Small intestine (tissue), 7 donors: ENCODE measurements around the gene DNAJB6. TPM values are rescaled to one million over a fixed set of nuclear protein-coding genes. Genes with fewer than 3 reads are reported as not detected.

Experiments
- DNase-seq, 2 donors: peaks; one replicate each; pipeline versions ENCODE4 v3.0.0 to v3.0.0-alpha.2; 2013
- FAIRE-seq: peaks from 2 replicates; lab custom pipeline; 2012; peaks lifted over from hg19 to GRCh38; lab: Jason Lieb, UNC
- H3K27ac ChIP-seq, 3 donors: one replicate each; pipeline ENCODE4 v1.5.1; 2013; ENCODE audit warnings: low read length in 2 of 3, mild to moderate bottlenecking in 2 of 3, control low read depth in 1 of 3, inconsistent platforms in 1 of 3, low read depth in 1 of 3, moderate library complexity in 1 of 3
- H3K27me3 ChIP-seq, 3 donors: one replicate each; pipeline ENCODE4 v1.6.1; 2013; ENCODE audit warnings: low read length in 3 of 3, inconsistent platforms in 1 of 3; ENCODE audit not compliant: control insufficient read depth in 3 of 3, insufficient read depth in 3 of 3
- H3K36me3 ChIP-seq, 3 donors: one replicate each; pipeline ENCODE4 v1.6.1; 2013; ENCODE audit warnings: low read length in 3 of 3, inconsistent platforms in 1 of 3, low read depth in 1 of 3, mild to moderate bottlenecking in 1 of 3, moderate library complexity in 1 of 3; ENCODE audit not compliant: control insufficient read depth in 3 of 3, insufficient read depth in 2 of 3
- H3K4me1 ChIP-seq, 3 donors: one replicate each; pipeline ENCODE4 v1.6.1; 2013; ENCODE audit warnings: low read length in 2 of 3, inconsistent platforms in 1 of 3, low read depth in 1 of 3, mild to moderate bottlenecking in 1 of 3, moderate library complexity in 1 of 3; ENCODE audit not compliant: control insufficient read depth in 3 of 3, insufficient read depth in 2 of 3
- H3K4me3 ChIP-seq, 3 donors: one replicate each; pipeline ENCODE4 v1.5.1; 2013; ENCODE audit warnings: low read length in 3 of 3, control low read depth in 1 of 3, inconsistent platforms in 1 of 3, low read depth in 1 of 3, mild to moderate bottlenecking in 1 of 3, moderate library complexity in 1 of 3
- H3K9me3 ChIP-seq, 2 donors: one replicate each; pipeline ENCODE4 v1.6.1; 2013; ENCODE audit warnings: low read depth in 1 of 2, low read length in 1 of 2; ENCODE audit not compliant: control insufficient read depth in 2 of 2, insufficient read depth in 1 of 2
- WGBS, 3 donors: extraction: QIAGEN DNeasy Blood & Tissue Kit; methylation state at CpG; one replicate each; pipeline ENCODE4 v1.1.7; 2013; 5-methylcytosine and 5-hydroxymethylcytosine counted together
- polyA plus RNA-seq, 4 donors: library from polyadenylated mRNA; stranded (reverse) in 3 of 4; unstranded in 1 of 4; fragments of 200-250 nt in 3 of 4; fragments of 120-200 nt in 1 of 4; gene quantifications; one replicate each; pipeline versions ENCODE4 v1.2.1 to v1.2.3, GENCODE V29; 2013
- donor health status: healthy with polysubstance abuse.
- donor health status: control.
- donor health status: control.
- donor health status: Bipolar disorder and iron deficiency.
- donor health status: healthy.

The DNAJB6 gene
- polyA plus RNA-seq, 4 donors = 61.7 to 88.1 (median 66.9) TPM

GRCh38 chr7:157411580-157411979, 74.8 kb downstream of the DNAJB6 start:
- FAIRE-seq = no peak
- WGBS, 3 donors = 72 to 91% (median 76%) methylated on average over 19 of the region's 19 CpGs
- Histone ChIP-seq H3K4me3 (no peak overlapping the region), H3K27me3 (no peaks in the 10 kb centered on the region), H3K9me3 (peaks cover 0 to 2% of the 10 kb centered on the region in 2 donors), H3K4me1 (no peaks in the 10 kb centered on the region), H3K36me3 (peaks cover 2 to 61% (median 14%) of the 10 kb centered on the region in 3 donors), H3K27ac (no peak overlapping the region)
- no peak for DNase-seq

DNA sequence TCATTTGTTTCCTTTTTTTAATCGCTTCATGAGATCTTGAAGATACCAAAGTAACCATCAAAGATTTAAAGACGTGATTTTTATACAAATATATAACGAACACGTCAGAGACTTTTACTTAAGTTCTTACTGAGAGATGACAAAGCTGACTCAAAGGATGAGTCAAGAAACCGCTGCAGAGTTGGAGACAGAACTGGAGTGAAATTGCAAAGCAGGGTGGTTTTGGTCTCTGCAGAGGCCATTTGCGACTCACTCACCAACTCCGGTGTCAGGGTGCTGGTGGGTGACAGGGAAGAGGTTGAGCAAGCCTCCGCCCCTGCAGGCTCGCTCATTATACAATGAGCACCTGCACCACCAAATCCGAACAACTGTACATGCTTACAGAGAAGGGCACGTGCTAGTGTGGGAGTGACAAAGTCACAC, 75.2 kb downstream of the DNAJB6 start:
- Histone ChIP-seq H3K36me3 (peaks cover 4 to 62% (median 18%) of the 10 kb centered on the region in 3 donors), H3K27ac (no peak overlapping the region), H3K27me3 (no peaks in the 10 kb centered on the region), H3K9me3 (peaks cover 0 to 1% of the 10 kb centered on the region in 2 donors), H3K4me3 (no peak overlapping the region), H3K4me1 (no peaks in the 10 kb centered on the region)
- 75 to 87% (median 84%) methylated on average over 11 of the region's 11 CpGs for WGBS, 3 donors
- DNase-seq = no peak
- no peak for FAIRE-seq

DNA sequence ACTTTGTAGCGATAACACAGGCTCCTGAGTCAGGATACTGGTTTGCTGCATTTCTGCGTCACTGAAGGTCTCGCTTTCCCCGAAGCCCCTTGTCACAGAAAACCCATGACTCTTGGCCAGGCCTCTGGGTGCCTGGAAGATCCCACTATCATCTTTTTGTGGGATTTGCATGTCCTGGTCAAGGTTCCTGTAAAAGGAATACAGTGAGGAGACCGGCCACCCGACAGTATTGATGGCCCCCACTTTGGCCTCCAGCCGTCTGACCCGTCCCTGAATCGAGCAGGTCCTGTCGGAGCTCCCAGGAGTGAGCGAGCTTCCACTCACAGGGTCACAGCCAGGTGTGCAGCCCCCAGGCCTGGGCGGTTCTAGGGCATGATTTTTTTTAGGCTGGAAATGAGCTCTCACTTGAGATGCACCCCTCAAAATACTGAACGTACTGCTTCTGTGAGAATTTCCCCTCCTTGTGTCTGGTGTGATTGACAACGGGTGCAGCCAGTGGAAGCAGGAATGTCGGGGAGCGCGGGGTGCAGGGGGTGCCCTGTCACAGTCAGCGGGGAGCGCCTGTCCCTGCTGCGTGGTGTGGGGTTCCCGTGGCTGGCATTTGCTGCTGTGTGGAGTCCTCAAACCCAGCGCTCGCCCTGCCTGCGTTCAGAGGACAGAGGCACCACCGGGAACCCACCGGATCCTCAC, 75.8 kb downstream of the DNAJB6 start:
- DNase-seq = no peak
- Histone ChIP-seq H3K4me1 (no peaks in the 10 kb centered on the region), H3K9me3 (no peaks in the 10 kb centered on the region), H3K27ac (no peak overlapping the region), H3K4me3 (no peak overlapping the region), H3K27me3 (no peaks in the 10 kb centered on the region), H3K36me3 (peaks cover 4 to 56% (median 18%) of the 10 kb centered on the region in 3 donors)
- WGBS, 3 donors = 89 to 93% (median 93%) methylated on average over 26 of the region's 26 CpGs
- FAIRE-seq = no peak

- 96 to 97% (median 97%) methylated on average over 49 of the region's 49 CpGs for WGBS, 3 donors
- Histone ChIP-seq H3K27ac (no peak overlapping the region), H3K27me3 (no peaks in the 10 kb centered on the region), H3K9me3 (no peaks in the 10 kb centered on the region), H3K4me1 (no peaks in the 10 kb centered on the region), H3K36me3 (peaks cover 4 to 52% (median 18%) of the 10 kb centered on the region in 3 donors), H3K4me3 (no peak overlapping the region)
- DNase-seq (no peak), FAIRE-seq (no peak)
Measured at GRCh38 chr7:157413881-157414701, 77.3 kb downstream of the DNAJB6 start.

- WGBS, 3 donors = 84 to 95% (median 88%) methylated on average over 8 of the region's 8 CpGs
Measured at GRCh38 chr7:157414702-157415096, 77.9 kb downstream of the DNAJB6 start.

DNA sequence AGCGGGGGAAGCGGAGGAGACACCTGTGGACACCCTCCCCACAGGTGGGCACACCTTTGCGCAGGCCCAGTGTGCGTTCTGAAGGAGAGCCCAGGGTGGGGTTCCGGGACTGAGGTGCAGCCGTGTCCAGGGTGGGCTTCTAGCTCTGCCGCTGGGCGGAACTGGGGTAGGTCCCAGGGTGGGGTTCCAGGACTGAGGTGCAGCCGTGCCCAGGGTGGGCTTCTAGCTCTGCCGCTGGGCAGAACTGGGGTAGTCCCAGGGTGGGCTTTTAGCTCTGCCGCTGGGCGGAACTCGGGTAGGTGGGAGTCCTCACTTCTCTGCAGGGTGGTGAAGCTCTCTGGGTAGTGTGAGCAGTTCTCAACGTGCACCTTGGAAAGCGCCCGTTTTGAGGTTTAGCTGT, 78.7 kb downstream of the DNAJB6 start:
- 95 to 98% (median 97%) methylated on average over 16 of the region's 16 CpGs for WGBS, 3 donors
- DNase-seq = no peak

More at GRCh38 chr7:157414702-157415096, 77.9 kb downstream of the DNAJB6 start:
- Histone ChIP-seq H3K4me1 (no peaks in the 10 kb centered on the region), H3K36me3 (peaks cover 4 to 47% (median 13%) of the 10 kb centered on the region in 3 donors), H3K27ac (no peak overlapping the region), H3K9me3 (no peaks in the 10 kb centered on the region), H3K4me3 (no peak overlapping the region), H3K27me3 (no peaks in the 10 kb centered on the region)
- FAIRE-seq = no peak
- no peak for DNase-seq

GRCh38 chr7:157416011-157416410, 79.2 kb downstream of the DNAJB6 start:
- Histone ChIP-seq H3K27ac (no peak overlapping the region), H3K9me3 (no peaks in the 10 kb centered on the region), H3K27me3 (no peaks in the 10 kb centered on the region), H3K36me3 (peaks cover 2 to 35% (median 10%) of the 10 kb centered on the region in 3 donors), H3K4me1 (no peaks in the 10 kb centered on the region), H3K4me3 (no peak overlapping the region)
- DNase-seq = no peak
- WGBS, 3 donors = 97 to 99% (median 98%) methylated on average over 30 of the region's 30 CpGs
- no peak for FAIRE-seq

More for the DNA sequence above, 78.7 kb downstream of the DNAJB6 start:
- Histone ChIP-seq H3K4me1 (no peaks in the 10 kb centered on the region), H3K27me3 (no peaks in the 10 kb centered on the region), H3K4me3 (no peak overlapping the region), H3K27ac (no peak overlapping the region), H3K36me3 (peaks cover 4 to 41% (median 10%) of the 10 kb centered on the region in 3 donors), H3K9me3 (no peaks in the 10 kb centered on the region)
- FAIRE-seq = no peak

DNA sequence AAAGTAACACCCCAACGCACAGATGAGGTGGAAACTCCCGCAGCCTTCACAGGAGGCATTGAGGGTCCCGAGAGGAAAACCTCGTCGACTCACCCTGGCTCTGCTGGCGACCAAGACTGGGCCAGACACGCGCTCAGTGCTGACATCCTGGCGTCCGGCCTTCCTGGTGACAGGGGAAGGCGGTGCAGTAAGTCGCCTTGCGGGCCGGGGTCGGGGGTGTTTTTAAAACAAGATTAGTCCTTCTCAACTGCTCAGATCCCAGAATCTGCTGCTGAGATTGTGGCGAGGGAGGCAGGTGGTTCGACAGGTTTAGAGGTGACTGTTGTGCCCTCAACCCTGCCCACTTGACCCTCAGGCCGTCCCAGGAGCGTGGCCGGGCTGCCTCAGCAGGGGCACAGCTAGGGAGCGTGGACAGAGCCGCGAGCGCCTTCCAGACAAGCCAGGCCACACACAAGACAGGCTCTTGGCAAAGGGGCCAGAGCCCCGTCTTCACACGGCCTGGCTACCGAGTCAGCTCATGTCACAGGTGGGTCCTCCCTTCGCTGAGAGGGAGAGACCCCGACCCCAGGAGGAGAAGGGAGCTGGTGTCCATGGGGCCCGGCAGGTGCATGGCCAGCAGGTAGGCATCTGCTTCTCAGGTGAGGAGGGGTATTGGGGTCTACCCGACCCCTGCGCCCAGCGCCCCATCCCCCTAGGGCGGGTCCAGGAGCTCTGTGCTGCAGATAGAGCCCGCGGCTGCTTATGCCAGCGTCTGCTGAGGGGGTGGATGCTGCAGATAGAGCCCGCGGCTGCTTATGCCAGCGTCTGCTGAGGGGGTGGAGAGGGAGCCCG, 81.6 kb downstream of the DNAJB6 start:
- DNase-seq (no peak), FAIRE-seq (no peak)
- 92 to 95% (median 94%) methylated on average over 40 to 41 of the region's 41 CpGs for WGBS, 3 donors
- Histone ChIP-seq H3K4me3 (no peak overlapping the region), H3K9me3 (no peaks in the 10 kb centered on the region), H3K27ac (no peak overlapping the region), H3K36me3 (peaks cover 2 to 22% (median 7%) of the 10 kb centered on the region in 3 donors), H3K27me3 (no peaks in the 10 kb centered on the region), H3K4me1 (no peaks in the 10 kb centered on the region)
